ENCODE measurements around the gene PLD1. TPM values are rescaled to one million over a fixed set of nuclear protein-coding genes. Genes with fewer than 3 reads are reported as not detected.

The PLD1 gene
- total and polyA plus RNA-seq, 10 of the 15 experiments (the other 5 are each of a cell fraction or from before 2014, with no cell fraction given): 2.9 to 108 (median 3.6) TPM

DNA sequence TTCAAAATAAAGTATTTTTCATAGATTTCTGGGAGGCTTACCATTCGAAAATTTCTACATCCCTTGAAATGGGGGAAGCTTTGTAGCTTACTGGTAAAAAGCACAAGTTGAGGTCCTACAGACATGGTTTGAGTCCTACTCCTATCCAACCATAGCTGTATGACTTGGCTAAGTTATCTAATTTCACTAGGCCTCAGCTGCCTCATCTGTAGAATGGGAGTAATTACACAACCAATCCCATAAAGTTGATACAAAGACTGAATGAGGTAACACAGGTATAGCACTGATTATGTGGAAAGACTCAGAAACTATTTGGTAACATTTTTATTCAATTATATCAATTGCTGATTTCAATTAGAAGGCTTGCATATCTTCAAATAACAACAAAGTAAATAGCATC lies 157.4 kb downstream of the PLD1 start:
- intact Hi-C loops (cut with micrococcal nuclease; ENCODE audit: unreplicated experiment) (no loop called here), in situ Hi-C loops (cut with MboI) (no loop called here)
- H3K4me3 ChIP-seq: no peak overlapping the region
- no peaks in the 10 kb centered on the region for H3K27me3 ChIP-seq (replicated peaks in 1 of 2; ENCODE audit: control insufficient read depth in 2 of 2, insufficient read depth in 2 of 2, low read length in 1 of 2)
- SMC1A ChIA-PET (ENCODE audit: uncharacterized antibody, unreplicated experiment): interaction anchor here (1.0 to 1.7 kb wide), 7 partner anchors 8 to 181 kb away, joined by 3 to 9 read pairs (median 3); no protein-coding TSS in a partner anchor
- no peak overlapping the region for H3K9ac ChIP-seq (ENCODE audit: control insufficient read depth, insufficient read depth, low read length)
- TF ChIP-seq STAT3 (IDR thresholded peaks at IDR 0.05; ENCODE audit: low read depth, low read length) (no peak), PKNOX1 (IDR thresholded peaks at IDR 0.05) (no peak), RAD21 (IDR thresholded peaks at IDR 0.05; ENCODE audit: insufficient read depth, low read depth, low read length) (no peak), ASH2L (IDR thresholded peaks at IDR 0.05; ENCODE audit: borderline replicate concordance, low read depth) (no peak), SPI1 (IDR thresholded peaks at IDR 0.05; ENCODE audit: borderline replicate concordance, insufficient read depth, low read depth, low read length) (no peak), MYC (IDR thresholded peaks at IDR 0.05; ENCODE audit: insufficient read depth, insufficient read length, insufficient replicate concordance, low read length, severe bottlenecking) (no peak), POLR2AphosphoS2 (IDR thresholded peaks at IDR 0.05; ENCODE audit: low read depth, low read length) (no peak), JUNB (IDR thresholded peaks at IDR 0.05) (no peak), MXI1 (IDR thresholded peaks at IDR 0.05; ENCODE audit: low read depth, low read length) (no peak), NFXL1 (IDR thresholded peaks at IDR 0.05; ENCODE audit: borderline replicate concordance) (no peak), MTA3 (IDR thresholded peaks at IDR 0.05; ENCODE audit: borderline replicate concordance, low read length) (no peak), FOXM1 (IDR thresholded peaks at IDR 0.05; ENCODE audit: low read depth, low read length) (no peak), MTA2 (IDR thresholded peaks at IDR 0.05; ENCODE audit: low read depth) (no peak)
- TF ChIP-seq, protein P1, sequence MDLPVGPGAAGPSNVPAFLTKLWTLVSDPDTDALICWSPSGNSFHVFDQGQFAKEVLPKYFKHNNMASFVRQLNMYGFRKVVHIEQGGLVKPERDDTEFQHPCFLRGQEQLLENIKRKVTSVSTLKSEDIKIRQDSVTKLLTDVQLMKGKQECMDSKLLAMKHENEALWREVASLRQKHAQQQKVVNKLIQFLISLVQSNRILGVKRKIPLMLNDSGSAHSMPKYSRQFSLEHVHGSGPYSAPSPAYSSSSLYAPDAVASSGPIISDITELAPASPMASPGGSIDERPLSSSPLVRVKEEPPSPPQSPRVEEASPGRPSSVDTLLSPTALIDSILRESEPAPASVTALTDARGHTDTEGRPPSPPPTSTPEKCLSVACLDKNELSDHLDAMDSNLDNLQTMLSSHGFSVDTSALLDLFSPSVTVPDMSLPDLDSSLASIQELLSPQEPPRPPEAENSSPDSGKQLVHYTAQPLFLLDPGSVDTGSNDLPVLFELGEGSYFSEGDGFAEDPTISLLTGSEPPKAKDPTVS (IDR thresholded peaks at IDR 0.05; ENCODE audit: low read depth, low read length): no peak
- TF ChIP-seq, protein P2, sequence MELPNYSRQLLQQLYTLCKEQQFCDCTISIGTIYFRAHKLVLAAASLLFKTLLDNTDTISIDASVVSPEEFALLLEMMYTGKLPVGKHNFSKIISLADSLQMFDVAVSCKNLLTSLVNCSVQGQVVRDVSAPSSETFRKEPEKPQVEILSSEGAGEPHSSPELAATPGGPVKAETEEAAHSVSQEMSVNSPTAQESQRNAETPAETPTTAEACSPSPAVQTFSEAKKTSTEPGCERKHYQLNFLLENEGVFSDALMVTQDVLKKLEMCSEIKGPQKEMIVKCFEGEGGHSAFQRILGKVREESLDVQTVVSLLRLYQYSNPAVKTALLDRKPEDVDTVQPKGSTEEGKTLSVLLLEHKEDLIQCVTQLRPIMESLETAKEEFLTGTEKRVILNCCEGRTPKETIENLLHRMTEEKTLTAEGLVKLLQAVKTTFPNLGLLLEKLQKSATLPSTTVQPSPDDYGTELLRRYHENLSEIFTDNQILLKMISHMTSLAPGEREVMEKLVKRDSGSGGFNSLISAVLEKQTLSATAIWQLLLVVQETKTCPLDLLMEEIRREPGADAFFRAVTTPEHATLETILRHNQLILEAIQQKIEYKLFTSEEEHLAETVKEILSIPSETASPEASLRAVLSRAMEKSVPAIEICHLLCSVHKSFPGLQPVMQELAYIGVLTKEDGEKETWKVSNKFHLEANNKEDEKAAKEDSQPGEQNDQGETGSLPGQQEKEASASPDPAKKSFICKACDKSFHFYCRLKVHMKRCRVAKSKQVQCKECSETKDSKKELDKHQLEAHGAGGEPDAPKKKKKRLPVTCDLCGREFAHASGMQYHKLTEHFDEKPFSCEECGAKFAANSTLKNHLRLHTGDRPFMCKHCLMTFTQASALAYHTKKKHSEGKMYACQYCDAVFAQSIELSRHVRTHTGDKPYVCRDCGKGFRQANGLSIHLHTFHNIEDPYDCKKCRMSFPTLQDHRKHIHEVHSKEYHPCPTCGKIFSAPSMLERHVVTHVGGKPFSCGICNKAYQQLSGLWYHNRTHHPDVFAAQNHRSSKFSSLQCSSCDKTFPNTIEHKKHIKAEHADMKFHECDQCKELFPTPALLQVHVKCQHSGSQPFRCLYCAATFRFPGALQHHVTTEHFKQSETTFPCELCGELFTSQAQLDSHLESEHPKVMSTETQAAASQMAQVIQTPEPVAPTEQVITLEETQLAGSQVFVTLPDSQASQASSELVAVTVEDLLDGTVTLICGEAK (IDR thresholded peaks at IDR 0.05; ENCODE audit: borderline replicate concordance): no peak
- TF ChIP-seq, protein P3, sequence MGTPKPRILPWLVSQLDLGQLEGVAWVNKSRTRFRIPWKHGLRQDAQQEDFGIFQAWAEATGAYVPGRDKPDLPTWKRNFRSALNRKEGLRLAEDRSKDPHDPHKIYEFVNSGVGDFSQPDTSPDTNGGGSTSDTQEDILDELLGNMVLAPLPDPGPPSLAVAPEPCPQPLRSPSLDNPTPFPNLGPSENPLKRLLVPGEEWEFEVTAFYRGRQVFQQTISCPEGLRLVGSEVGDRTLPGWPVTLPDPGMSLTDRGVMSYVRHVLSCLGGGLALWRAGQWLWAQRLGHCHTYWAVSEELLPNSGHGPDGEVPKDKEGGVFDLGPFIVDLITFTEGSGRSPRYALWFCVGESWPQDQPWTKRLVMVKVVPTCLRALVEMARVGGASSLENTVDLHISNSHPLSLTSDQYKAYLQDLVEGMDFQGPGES (IDR thresholded peaks at IDR 0.05): no peak
- H4K20me1 ChIP-seq (ENCODE audit: control insufficient read depth, insufficient read depth): no peaks in the 10 kb centered on the region
- H3K27ac ChIP-seq (ENCODE audit: control insufficient read depth, insufficient read depth): no peak overlapping the region
- no peak for DNase-seq (ENCODE audit: low read depth, low spot score)
- H3K36me3 ChIP-seq (ENCODE audit: control insufficient read depth in 2 of 2, insufficient read depth in 2 of 2, low read length in 1 of 2): no peaks in the 10 kb centered on the region; a peak in 1 of 4 replicates
- 0% methylated on average over 1 of the region's 1 CpG for WGBS (ENCODE audit: insufficient coverage, insufficient replicate concordance, low lambda C conversion rate, missing lambda C conversion rate)
- no peak overlapping the region for H3K4me2 ChIP-seq (ENCODE audit: control insufficient read depth, insufficient read depth)
- RAD21 ChIA-PET (ENCODE audit: unreplicated experiment): interaction anchor here (0.7 to 1.3 kb wide), 2 partner anchors 39 to 120 kb away, joined by 3 read pairs; no protein-coding TSS in a partner anchor
- FAIRE-seq: no peak
- no peaks in the 10 kb centered on the region for H3K79me2 ChIP-seq (ENCODE audit: control insufficient read depth, insufficient read depth, low read length)
- CTCF ChIA-PET: interaction anchor here (0.7 to 4.4 kb wide), 6 partner anchors 8 to 180 kb away, joined by 3 to 26 read pairs (median 3); no protein-coding TSS in a partner anchor
- peaks cover 7% of the 10 kb centered on the region for H3K4me1 ChIP-seq (ENCODE audit: control insufficient read depth, insufficient read depth, low read length)
- no peaks in the 10 kb centered on the region; the same call in 2 of the 3 replicates for H3K9me3 ChIP-seq (replicated peaks; ENCODE audit: control insufficient read depth, insufficient read depth, low read length)
- no TSS peak for BruUV-seq (replicated peaks)
- H2AFZ ChIP-seq (ENCODE audit: control insufficient read depth, low read depth, low read length): no peak overlapping the region
- ATAC-seq: no peak
- POLR2A ChIA-PET: no interaction called here

All from GM12878 (cell line).